Neural progenitor cell (in vitro differentiated cells): ENCODE measurements around the gene HUNK. TPM values are rescaled to one million over a fixed set of nuclear protein-coding genes. Genes with fewer than 3 reads are reported as not detected.

Source experiments
- DNase-seq: peaks from one replicate; pipeline ENCODE4 v3.0.0-alpha.2; 2016; ENCODE audit warnings: low spot score
- H2AFZ ChIP-seq: fragments of 200-600 bp; sonication (generic); replicated peaks from 2 replicates; pipeline ENCODE4 v1.6.1; 2016; ENCODE audit warnings: antibody characterized with exemption
- H3F3A ChIP-seq: fragments of 200-600 bp; sonication (generic); 2 replicates; pipeline ENCODE4 v1.6.1; 2016; ENCODE audit warnings: antibody characterized with exemption, low read depth
- H3K27ac ChIP-seq: fragments of 200-600 bp; sonication (generic); 2 replicates; pipeline ENCODE4 v1.5.1; 2016; ENCODE audit warnings: mild to moderate bottlenecking
- H3K27me3 ChIP-seq: fragments of 200-600 bp; sonication (generic); 2 replicates; pipeline ENCODE4 v1.6.1; 2016; ENCODE audit warnings: mild to moderate bottlenecking, moderate library complexity
- H3K36me3 ChIP-seq: fragments of 200-600 bp; sonication (generic); 2 replicates; pipeline ENCODE4 v1.5.1; 2016
- H3K4me1 ChIP-seq: fragments of 200-600 bp; sonication (generic); 2 replicates; pipeline ENCODE4 v1.6.1; 2016; ENCODE audit warnings: mixed run types
- H3K4me2 ChIP-seq: fragments of 200-600 bp; sonication (generic); 2 replicates; pipeline ENCODE4 v1.6.1; 2016
- H3K4me3 ChIP-seq: fragments of 200-600 bp; sonication (generic); 2 replicates; pipeline ENCODE4 v1.5.1; 2016
- H3K79me2 ChIP-seq: fragments of 200-600 bp; sonication (generic); 2 replicates; pipeline ENCODE4 v1.6.1; 2016; ENCODE audit warnings: low read depth
- H3K9ac ChIP-seq: fragments of 200-600 bp; sonication (generic); 2 replicates; pipeline ENCODE4 v1.6.1; 2016
- H3K9me3 ChIP-seq: fragments of 200-600 bp; sonication (generic); 2 replicates; pipeline ENCODE4 v1.5.1; 2016; ENCODE audit warnings: low read depth
- H4K20me1 ChIP-seq: fragments of 200-600 bp; sonication (generic); 2 replicates; pipeline ENCODE4 v1.6.1; 2016; ENCODE audit warnings: low read depth
- H3K27ac Mint-ChIP-seq: 3 replicates; pipeline ENCODE4 v1.8.0; 2021; ENCODE audit warnings: mixed read lengths
- H3K27me3 Mint-ChIP-seq: 2 replicates; pipeline ENCODE4 v1.8.0; 2022; ENCODE audit warnings: low read depth, mild to moderate bottlenecking, inconsistent platforms, moderate library complexity, mixed read lengths; ENCODE audit not compliant: insufficient read depth
- H3K36me3 Mint-ChIP-seq: 3 replicates; pipeline ENCODE4 v1.8.0; 2021; ENCODE audit warnings: mixed read lengths
- H3K4me1 Mint-ChIP-seq: 3 replicates; pipeline ENCODE4 v1.8.0; 2021; ENCODE audit warnings: mixed read lengths
- H3K4me3 Mint-ChIP-seq: 3 replicates; pipeline ENCODE4 v1.8.0; 2021; ENCODE audit warnings: mild to moderate bottlenecking, moderate library complexity, mixed read lengths
- H3K9me3 Mint-ChIP-seq: 3 replicates; pipeline ENCODE4 v1.8.0; 2020; ENCODE audit warnings: mixed read lengths
- CTCF ChIP-seq: fragments of 200-600 bp; sonication (generic); IDR thresholded peaks from 2 replicates; pipeline ENCODE4 v1.5.1; 2017; ENCODE audit warnings: antibody characterized with exemption, mild to moderate bottlenecking
- EZH2 ChIP-seq: fragments of 200-600 bp; sonication (generic); IDR thresholded peaks from 2 replicates; pipeline ENCODE4 v1.6.1; 2017; ENCODE audit warnings: antibody characterized with exemption, mild to moderate bottlenecking, moderate library complexity
- EZH2phosphoT487 ChIP-seq: fragments of 200-600 bp; sonication (generic); IDR thresholded peaks from 2 replicates; pipeline ENCODE4 v1.6.1; 2017; ENCODE audit warnings: antibody characterized with exemption
- total RNA-seq: library from RNA; depleted of rRNA; stranded (reverse); fragments of >200 nt; gene quantifications from 2 replicates; pipeline ENCODE4 v1.2.3, GENCODE V29; 2015; ENCODE audit warnings: low replicate concordance

Gene HUNK
- total RNA-seq, 1 donor from 2014 or later, result 4.7 TPM

GRCh38 chr21:32020564-32020963, 147.7 kb downstream of the HUNK start:
- Histone ChIP-seq H3F3A (no peaks in the 10 kb centered on the region), H2AFZ (no peak overlapping the region), H3K4me1 (no peaks in the 10 kb centered on the region), H3K4me2 (no peak overlapping the region), H3K9me3 (no peaks in the 10 kb centered on the region), H3K36me3 (no peaks in the 10 kb centered on the region), H3K79me2 (no peaks in the 10 kb centered on the region), H4K20me1 (no peaks in the 10 kb centered on the region), H3K9ac (no peak overlapping the region), H3K4me3 (no peak overlapping the region), H3K27ac (no peak overlapping the region), H3K27me3 (no peaks in the 10 kb centered on the region)
- Mint-ChIP-seq H3K9me3 (no peaks in the 10 kb centered on the region), H3K27me3 (peaks cover 3% of the 10 kb centered on the region), H3K4me3 (no peak overlapping the region), H3K27ac (peak overlapping the region; percentile 5), H3K4me1 (peaks cover 18% of the 10 kb centered on the region), H3K36me3 (no peaks in the 10 kb centered on the region)
- TF ChIP-seq EZH2phosphoT487 (no peak), EZH2 (no peak), CTCF (no peak)
- DNase-seq, result no peak

GRCh38 chr21:32021319-32021994, 148.6 kb downstream of the HUNK start:
- H2AFZ ChIP-seq, result no peak overlapping the region
- H3K4me1 Mint-ChIP-seq, result peaks cover 18% of the 10 kb centered on the region
- H3K4me3 ChIP-seq, result no peak overlapping the region
- H3K27me3 Mint-ChIP-seq, result peaks cover 3% of the 10 kb centered on the region
- H3K36me3 Mint-ChIP-seq, result no peaks in the 10 kb centered on the region
- no peaks in the 10 kb centered on the region for H3K79me2 ChIP-seq
- no peak for DNase-seq
- no peak overlapping the region for H3K9ac ChIP-seq
- H3K4me2 ChIP-seq, result no peak overlapping the region
- H3K36me3 ChIP-seq, result no peaks in the 10 kb centered on the region
- TF ChIP-seq EZH2phosphoT487 (no peak), CTCF (no peak), EZH2 (no peak)
- no peaks in the 10 kb centered on the region for H3F3A ChIP-seq
- no peaks in the 10 kb centered on the region for H3K9me3 Mint-ChIP-seq
- H3K4me3 Mint-ChIP-seq, result no peak overlapping the region
- H3K27ac Mint-ChIP-seq, result no peak overlapping the region
- no peak overlapping the region for H3K27ac ChIP-seq
- no peaks in the 10 kb centered on the region for H3K9me3 ChIP-seq
- H3K27me3 ChIP-seq, result no peaks in the 10 kb centered on the region
- H4K20me1 ChIP-seq, result no peaks in the 10 kb centered on the region
- no peaks in the 10 kb centered on the region for H3K4me1 ChIP-seq

- Histone ChIP-seq H4K20me1 (no peaks in the 10 kb centered on the region), H3K4me3 (no peak overlapping the region), H2AFZ (no peak overlapping the region), H3K4me1 (no peaks in the 10 kb centered on the region), H3K9me3 (no peaks in the 10 kb centered on the region), H3F3A (no peaks in the 10 kb centered on the region), H3K27ac (no peak overlapping the region), H3K27me3 (no peaks in the 10 kb centered on the region), H3K36me3 (no peaks in the 10 kb centered on the region), H3K9ac (no peak overlapping the region), H3K79me2 (no peaks in the 10 kb centered on the region), H3K4me2 (no peak overlapping the region)
- Mint-ChIP-seq H3K27ac (no peak overlapping the region), H3K4me1 (peaks cover 18% of the 10 kb centered on the region), H3K36me3 (no peaks in the 10 kb centered on the region), H3K27me3 (peaks cover 6% of the 10 kb centered on the region), H3K4me3 (no peak overlapping the region), H3K9me3 (no peaks in the 10 kb centered on the region)
- no peak for DNase-seq
- TF ChIP-seq EZH2phosphoT487 (no peak), EZH2 (no peak)
Measured at GRCh38 chr21:32022146-32022545, 149.3 kb downstream of the HUNK start.

- Mint-ChIP-seq H3K4me1 (peaks cover 3% of the 10 kb centered on the region), H3K36me3 (peaks cover 5% of the 10 kb centered on the region), H3K9me3 (peaks cover 6% of the 10 kb centered on the region), H3K27ac (no peak overlapping the region), H3K4me3 (peak overlapping the region; percentile 2), H3K27me3 (peaks cover 7% of the 10 kb centered on the region)
- Histone ChIP-seq H3K4me2 (no peak overlapping the region), H3K9ac (no peak overlapping the region), H3K9me3 (no peaks in the 10 kb centered on the region), H3K79me2 (no peaks in the 10 kb centered on the region), H3K27ac (no peak overlapping the region), H4K20me1 (no peaks in the 10 kb centered on the region), H3K4me3 (no peak overlapping the region), H3K36me3 (no peaks in the 10 kb centered on the region), H3K27me3 (no peaks in the 10 kb centered on the region), H3F3A (no peaks in the 10 kb centered on the region), H3K4me1 (no peaks in the 10 kb centered on the region), H2AFZ (no peak overlapping the region)
- no peak for DNase-seq
- TF ChIP-seq EZH2 (no peak), EZH2phosphoT487 (no peak), CTCF (no peak)
Measured at GRCh38 chr21:32030146-32030652, 157.4 kb downstream of the HUNK start.
